MG63 (cell line): ENCODE data around the gene GABARAPL1. TPM values are rescaled to one million over a fixed set of nuclear protein-coding genes. Genes with fewer than 3 reads are reported as not detected.

Experiments
- DNase-seq: peaks from one replicate; pipeline ENCODE4 v3.0.0-alpha.2; 2020
- H3K27me3 ChIP-seq: fragments of 250-450 bp; sonication (Bioruptor Pico); 2 replicates; pipeline ENCODE4 v1.5.1; 2020; ENCODE audit warnings: mild to moderate bottlenecking, moderate library complexity
- H3K36me3 ChIP-seq: fragments of 250-450 bp; sonication (Bioruptor Pico); 2 replicates; pipeline ENCODE4 v1.5.1; 2020; ENCODE audit warnings: mild to moderate bottlenecking, moderate library complexity
- H3K4me3 ChIP-seq: fragments of 250-450 bp; sonication (Bioruptor Pico); 2 replicates; pipeline ENCODE4 v1.5.1; 2020; ENCODE audit warnings: mild to moderate bottlenecking, moderate library complexity
- H3K9me3 ChIP-seq: fragments of 250-450 bp; sonication (Bioruptor Pico); 2 replicates; pipeline ENCODE4 v1.5.1; 2020; ENCODE audit warnings: mild to moderate bottlenecking, moderate library complexity
- total RNA-seq: library from RNA; depleted of rRNA; stranded (reverse); fragments of >200 nt; shearing (Covaris generic); gene quantifications from 2 replicates; pipeline ENCODE4 v1.2.3, GENCODE V29; 2014; ENCODE audit warnings: low replicate concordance; rRNA removed

GABARAPL1 gene
- total RNA-seq, 1 experiment from 2014 or later = 29.2 TPM

GRCh38 chr12:10247436-10248058 is 34.9 kb downstream of the GABARAPL1 start:
- no peak overlapping the region for H3K4me3 ChIP-seq
- no peaks in the 10 kb centered on the region for H3K36me3 ChIP-seq
- no peaks in the 10 kb centered on the region for H3K9me3 ChIP-seq
- H3K27me3 ChIP-seq = no peaks in the 10 kb centered on the region
- DNase-seq = no peak

GRCh38 chr12:10249690-10250455 is 37.2 kb downstream of the GABARAPL1 start:
- H3K36me3 ChIP-seq = no peaks in the 10 kb centered on the region
- no peak overlapping the region for H3K4me3 ChIP-seq
- H3K27me3 ChIP-seq = no peaks in the 10 kb centered on the region
- DNase-seq = no peak
- no peaks in the 10 kb centered on the region for H3K9me3 ChIP-seq

- Histone ChIP-seq H3K9me3 (peaks cover 8% of the 10 kb centered on the region), H3K27me3 (no peaks in the 10 kb centered on the region), H3K36me3 (no peaks in the 10 kb centered on the region), H3K4me3 (no peak overlapping the region)
- DNase-seq = no peak
Observed at GRCh38 chr12:10251669-10252068, 39.0 kb downstream of the GABARAPL1 start.

GRCh38 chr12:10252201-10252600 is 39.5 kb downstream of the GABARAPL1 start:
- Histone ChIP-seq H3K9me3 (peaks cover 8% of the 10 kb centered on the region), H3K4me3 (no peak overlapping the region), H3K36me3 (no peaks in the 10 kb centered on the region), H3K27me3 (no peaks in the 10 kb centered on the region)
- no peak for DNase-seq

- peaks cover 8% of the 10 kb centered on the region for H3K9me3 ChIP-seq
- no peaks in the 10 kb centered on the region for H3K36me3 ChIP-seq
- DNase-seq = no peak
- no peaks in the 10 kb centered on the region for H3K27me3 ChIP-seq
- no peak overlapping the region for H3K4me3 ChIP-seq
Observed at GRCh38 chr12:10256064-10256463, 43.4 kb downstream of the GABARAPL1 start.

- no peak for DNase-seq
- Histone ChIP-seq H3K9me3 (peaks cover 1% of the 10 kb centered on the region), H3K27me3 (no peaks in the 10 kb centered on the region), H3K4me3 (no peak overlapping the region), H3K36me3 (no peaks in the 10 kb centered on the region)
Observed at GRCh38 chr12:10260927-10261326, 48.2 kb downstream of the GABARAPL1 start.

- Histone ChIP-seq H3K9me3 (no peaks in the 10 kb centered on the region), H3K4me3 (no peak overlapping the region), H3K27me3 (no peaks in the 10 kb centered on the region), H3K36me3 (no peaks in the 10 kb centered on the region)
- DNase-seq = no peak
Observed at GRCh38 chr12:10268037-10268436, 55.4 kb downstream of the GABARAPL1 start.

GRCh38 chr12:10272467-10272866 is 59.8 kb downstream of the GABARAPL1 start:
- Histone ChIP-seq H3K27me3 (no peaks in the 10 kb centered on the region), H3K4me3 (no peak overlapping the region), H3K9me3 (no peaks in the 10 kb centered on the region), H3K36me3 (no peaks in the 10 kb centered on the region)
- DNase-seq = no peak

Other genes with a start within 250 kb of the GABARAPL1 start
- gene CLEC12A, start 241.5 kb upstream of the GABARAPL1 start, total RNA-seq = not detected in 2 replicates
- gene CLEC1B, start 213.8 kb upstream of the GABARAPL1 start, total RNA-seq = not detected in 2 replicates
- gene CLEC12B, start 202.2 kb upstream of the GABARAPL1 start, total RNA-seq = not detected in 2 replicates
- not detected in 2 replicates for gene CLEC9A, start 182.2 kb upstream of the GABARAPL1 start, total RNA-seq
- gene CLEC1A, start 113.9 kb upstream of the GABARAPL1 start, total RNA-seq = 0.30 TPM in 1 of 2 replicates, not detected in the other
- not detected in 2 replicates for gene CLEC7A, start 82.7 kb upstream of the GABARAPL1 start, total RNA-seq
- gene OLR1, start 40.7 kb upstream of the GABARAPL1 start, total RNA-seq = 8.6 and 15.3 TPM in 2 replicates
- not detected in 2 replicates for gene TMEM52B, start 33.8 kb upstream of the GABARAPL1 start, total RNA-seq
- gene KLRD1, start 95.0 kb downstream of the GABARAPL1 start, total RNA-seq = not detected in 2 replicates
- gene KLRK1, start 177.2 kb downstream of the GABARAPL1 start, total RNA-seq = not detected in 2 replicates
- gene KLRC4, start 196.9 kb downstream of the GABARAPL1 start, total RNA-seq = not detected in 2 replicates
- not detected in 2 replicates for gene KLRC3, start 207.7 kb downstream of the GABARAPL1 start, total RNA-seq
- gene KLRC2, start 223.1 kb downstream of the GABARAPL1 start, total RNA-seq = not detected in 2 replicates
- gene KLRC1, start 240.5 kb downstream of the GABARAPL1 start, total RNA-seq = not detected in 2 replicates